B cell (primary cell): Measurements from ENCODE around the gene RBMS3.

Source experiments
- CTCF ChIP-seq: fragments of 200-600 bp; IDR thresholded peaks from one replicate; pipeline ENCODE4 v1.8.0; 2022; ENCODE audit warnings: antibody characterized with exemption, mild to moderate bottlenecking
- EZH2 ChIP-seq: IDR thresholded peaks from 2 replicates; pipeline ENCODE4 v1.6.1; 2012; ENCODE audit warnings: borderline replicate concordance, low read depth, mild to moderate bottlenecking, moderate library complexity, low read length; ENCODE audit not compliant: insufficient read depth, poor library complexity, severe bottlenecking

GRCh38 chr3:29301332-29302019 lies 20.6 kb downstream of the RBMS3 start:
- TF ChIP-seq CTCF (no peak), EZH2 (no peak)
